HG02870 (cell line): ENCODE data around the gene USP15.
A peak's percentile ranks its signal among the peaks of the same experiment; 100 is the strongest.

Experiments
- ATAC-seq: cut with Tn5 transposase; IDR thresholded peaks from one replicate; pipeline ENCODE4 v1.9.1; 2021; ENCODE audit warnings: mild to moderate bottlenecking, moderate library complexity; ENCODE audit not compliant: unreplicated experiment

USP15 gene

DNA sequence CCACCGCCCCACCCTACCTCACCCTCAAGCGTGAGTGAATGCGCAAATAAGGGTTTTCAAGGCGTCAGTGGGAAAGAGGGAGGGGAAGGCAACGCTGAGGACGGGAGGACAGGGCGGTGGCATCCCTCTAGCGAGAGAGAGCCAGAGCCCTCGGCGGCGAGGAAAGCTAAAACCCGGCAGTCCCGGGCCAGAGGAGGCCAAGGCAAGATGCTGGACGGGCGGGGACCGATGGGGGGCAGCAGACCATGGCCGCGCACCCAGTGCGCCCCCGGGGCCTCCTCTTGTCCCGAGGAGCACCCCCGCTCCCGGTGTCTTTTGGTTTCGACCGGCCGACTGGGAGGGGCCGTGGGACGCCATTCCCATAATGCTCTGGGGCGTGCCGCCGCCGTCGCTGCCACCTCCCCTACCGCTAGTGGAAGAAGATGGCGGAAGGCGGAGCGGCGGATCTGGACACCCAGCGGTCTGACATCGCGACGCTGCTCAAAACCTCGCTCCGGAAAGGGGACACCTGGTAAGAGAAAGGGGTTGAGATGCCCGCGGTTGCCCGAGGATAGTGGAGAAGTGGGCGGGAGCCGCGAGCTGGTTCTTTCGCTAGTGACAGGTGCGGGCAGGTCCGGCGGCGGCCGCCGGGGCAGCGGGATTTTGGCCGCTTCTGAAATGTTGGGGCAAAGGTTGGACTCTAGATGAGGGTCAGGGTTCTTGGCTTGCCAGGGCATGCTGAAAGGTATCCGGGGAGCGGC is at the start of gene USP15:
TSS of gene USP15 (plus strand) at position 412 of the 740 bp plus-strand sequence. CDS start at position 423, 11 bp downstream.
- ATAC-seq, result peak; percentile 65

DNA sequence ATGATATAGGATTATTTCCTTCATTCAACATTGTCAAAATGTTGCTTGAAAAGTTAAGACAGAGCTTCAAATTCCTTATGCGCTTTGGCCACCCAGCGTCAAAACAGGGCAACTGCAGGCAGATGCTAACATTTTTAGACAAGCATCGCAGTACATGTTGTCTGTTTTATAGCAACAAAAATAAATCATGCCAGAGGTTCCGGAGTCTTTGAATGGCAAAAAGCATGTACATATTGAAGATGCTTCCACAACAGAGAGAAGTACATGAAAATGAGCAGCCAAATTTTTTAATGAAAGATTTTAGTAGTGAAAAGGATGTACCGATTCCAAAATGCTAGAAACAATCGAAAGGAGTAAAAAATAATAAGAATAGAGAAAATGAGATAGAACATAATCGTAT is 49.8 kb upstream of the USP15 start:
- peak; percentile 79 for ATAC-seq

DNA sequence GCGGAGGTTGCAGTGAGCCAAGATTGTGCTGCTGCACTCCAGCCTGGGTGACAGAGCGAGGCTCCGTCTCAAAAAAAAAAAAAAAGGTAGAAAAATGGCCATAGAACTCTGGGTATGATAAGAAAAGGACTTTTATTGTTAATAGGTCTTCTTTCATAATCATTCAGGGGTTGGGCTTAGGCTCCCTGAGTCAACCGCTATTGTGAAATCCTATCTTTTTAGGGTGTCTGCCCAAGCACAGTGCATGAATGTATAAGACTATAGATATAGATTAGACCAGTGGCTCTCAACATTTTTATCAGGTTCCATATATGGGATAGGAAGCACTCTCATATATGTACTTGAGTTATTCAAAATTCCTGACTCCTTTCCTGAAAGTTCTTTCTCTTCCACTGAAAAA is 48.7 kb upstream of the USP15 start:
- no peak for ATAC-seq

DNA sequence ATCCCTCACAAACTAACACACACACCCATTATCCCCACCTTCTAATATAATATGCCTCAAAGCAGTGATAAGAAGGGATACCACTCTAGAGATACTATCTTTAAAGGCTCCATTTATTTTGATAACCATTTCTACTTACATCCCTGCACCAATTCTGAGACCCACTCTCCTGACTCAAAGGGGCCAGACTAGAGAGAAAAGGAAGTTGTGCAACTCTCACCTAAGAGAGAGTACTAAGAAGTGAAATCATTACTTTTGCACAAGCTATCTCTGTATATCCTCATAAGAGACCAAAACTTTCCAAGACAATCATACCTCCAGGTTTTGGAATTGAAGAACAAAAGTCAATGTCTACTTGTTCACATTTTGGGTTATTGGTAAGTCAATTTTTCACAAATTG is 45.4 kb upstream of the USP15 start:
- no peak for ATAC-seq

DNA sequence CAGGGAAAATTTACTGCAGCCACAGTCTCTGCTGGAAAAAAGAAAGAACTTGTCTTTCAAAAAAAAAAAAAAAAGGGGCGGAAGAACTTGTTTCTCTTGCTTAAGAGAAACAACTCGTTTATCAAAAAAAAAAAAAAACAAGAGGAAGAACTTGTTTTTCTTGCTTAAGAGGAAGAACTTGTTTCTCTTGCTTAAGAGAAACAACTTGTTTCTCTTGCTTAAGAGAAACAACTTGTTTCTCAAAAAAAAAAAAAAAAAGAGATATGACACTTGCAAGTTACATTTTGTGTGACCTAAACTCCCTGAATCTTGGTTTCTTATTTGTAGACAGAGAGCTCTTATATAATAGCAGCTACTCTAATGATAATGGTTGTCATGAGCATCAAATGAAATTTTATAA is 44.7 kb upstream of the USP15 start:
- ATAC-seq, result no peak

DNA sequence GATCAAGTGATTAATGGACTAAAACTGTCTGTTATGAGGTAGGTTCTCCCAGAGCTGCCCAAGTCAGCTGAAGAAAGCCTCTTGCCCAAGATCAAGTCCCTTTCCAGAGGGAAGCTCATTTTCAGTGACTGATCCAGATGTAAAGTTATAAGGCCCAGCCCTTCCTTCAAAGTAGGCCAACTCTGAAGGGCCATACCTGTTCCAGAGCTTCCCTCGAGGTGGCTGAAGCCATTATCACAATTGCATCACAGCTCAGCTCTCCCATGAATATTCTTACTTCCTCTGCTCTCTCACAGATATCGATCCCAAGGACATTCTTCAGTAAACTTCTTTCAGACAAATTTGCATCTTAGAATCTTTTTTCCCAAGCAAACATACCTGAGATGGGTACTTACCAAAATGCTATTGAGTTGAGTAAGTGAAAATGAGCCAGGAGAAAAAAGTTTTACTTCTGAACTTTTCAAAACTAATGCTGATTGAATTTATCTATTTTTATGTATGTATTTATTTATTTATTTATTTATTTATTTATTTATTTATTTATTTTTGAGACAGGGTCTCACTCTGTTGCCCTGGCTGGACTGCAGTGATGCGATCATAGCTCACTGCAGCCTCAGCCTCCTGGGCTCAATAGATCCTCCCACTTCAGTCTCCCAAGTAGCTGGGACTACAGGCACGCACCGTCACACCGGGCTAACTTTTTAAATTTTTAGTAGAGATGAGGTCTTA is 42.6 kb upstream of the USP15 start:
- no peak for ATAC-seq

DNA sequence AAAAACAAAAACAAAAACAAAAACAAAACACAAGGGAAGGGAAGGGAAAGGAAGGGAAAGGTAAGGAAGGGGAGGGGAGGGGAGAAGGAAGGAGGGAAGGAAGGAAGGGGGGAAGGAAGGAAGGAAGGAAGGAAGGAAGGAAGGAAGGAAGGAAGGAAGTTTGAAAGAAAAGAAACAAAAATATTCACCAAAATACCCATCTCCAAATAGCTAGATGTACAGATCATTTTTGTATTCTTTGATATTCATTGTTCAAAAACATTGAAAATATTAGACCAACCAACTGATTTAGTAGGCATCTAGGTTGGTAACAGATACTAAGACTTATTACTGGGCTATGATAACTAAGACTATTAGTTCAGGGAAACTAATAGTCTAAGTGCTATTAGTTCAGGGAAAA is 39.1 kb upstream of the USP15 start:
- no peak for ATAC-seq

DNA sequence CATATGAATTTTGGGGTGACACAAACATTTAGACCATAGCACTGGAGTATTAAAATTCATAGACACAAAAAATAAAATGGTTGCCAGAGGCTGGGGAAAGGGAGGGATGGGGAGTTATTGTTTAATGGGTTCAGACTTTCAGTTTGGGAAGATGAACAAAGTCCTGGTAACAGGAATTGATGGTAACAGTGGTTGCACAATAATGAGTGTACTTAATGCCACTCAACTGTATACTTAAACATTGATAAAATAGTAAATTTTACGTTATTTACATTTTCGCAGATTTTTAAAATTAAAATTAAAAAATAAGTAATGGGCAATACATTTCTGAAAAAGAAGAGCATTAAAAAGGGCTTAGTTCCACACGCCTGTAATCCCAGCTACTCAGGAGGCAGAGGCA is 35.6 kb upstream of the USP15 start:
- no peak for ATAC-seq

DNA sequence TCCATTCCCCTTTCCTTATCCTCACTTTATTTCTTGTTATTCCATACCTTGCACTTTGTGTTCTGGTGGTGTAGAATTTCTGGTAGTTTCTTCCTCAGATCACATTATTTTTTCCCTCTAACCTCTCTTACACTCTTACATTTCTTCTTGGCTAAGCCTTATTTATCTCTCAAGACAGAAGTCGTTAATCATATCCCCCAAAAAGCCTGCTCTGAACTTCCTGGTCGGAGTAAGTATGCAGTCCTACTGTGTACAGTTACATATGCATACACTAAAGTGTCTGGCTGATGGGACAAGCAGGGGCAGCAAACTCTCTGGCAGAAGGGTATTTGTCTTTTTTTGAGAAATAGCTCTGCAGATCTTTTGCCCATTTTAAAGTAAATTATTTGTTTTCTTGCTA is 33.1 kb upstream of the USP15 start:
- no peak for ATAC-seq

DNA sequence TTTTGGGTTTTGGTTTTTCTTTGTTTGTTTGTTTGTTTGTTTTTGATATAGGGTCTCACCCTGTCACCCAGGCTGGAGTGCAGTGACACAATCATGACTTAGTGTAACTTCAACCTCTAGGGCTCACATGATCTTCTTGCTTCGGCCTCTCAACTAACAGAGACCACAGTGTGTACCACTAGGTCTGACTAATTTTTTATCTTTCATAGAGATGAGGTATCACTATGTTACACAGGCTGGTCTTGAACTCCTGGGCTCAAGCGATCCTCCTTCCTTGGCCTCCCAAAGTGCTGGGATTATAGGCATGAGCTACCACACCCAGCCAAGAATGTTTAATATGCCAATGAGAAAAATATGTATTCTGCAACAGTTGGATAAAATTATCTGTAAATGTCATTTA is 29.6 kb upstream of the USP15 start:
- no peak for ATAC-seq

DNA sequence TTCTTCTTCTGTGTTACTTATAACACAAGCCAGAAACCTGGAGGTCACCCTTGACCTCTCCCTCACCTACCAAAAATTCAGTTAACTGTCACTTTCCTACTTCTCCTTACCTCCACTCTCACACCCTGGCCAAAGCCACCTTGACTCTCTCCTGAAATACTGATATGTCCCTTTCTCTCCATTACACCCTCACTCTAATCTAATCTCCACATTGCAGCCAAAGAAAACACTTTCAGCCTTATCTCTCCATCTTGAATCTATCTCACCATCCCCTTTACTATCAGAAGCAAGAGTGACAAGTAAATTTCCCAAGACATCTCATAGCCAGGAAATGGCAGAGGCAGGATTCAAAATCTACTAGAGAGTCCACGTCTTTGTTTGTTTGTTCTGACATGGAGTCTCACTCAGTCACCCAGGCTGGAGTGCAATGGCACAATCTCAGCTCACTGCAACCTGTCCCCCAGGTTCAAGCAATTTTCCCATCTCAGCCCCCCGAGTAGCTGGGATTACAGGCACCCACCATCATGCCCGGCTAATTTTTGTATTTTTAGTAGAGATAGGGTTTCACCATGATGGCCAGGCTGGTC is 28.0 kb upstream of the USP15 start:
- no peak for ATAC-seq

DNA sequence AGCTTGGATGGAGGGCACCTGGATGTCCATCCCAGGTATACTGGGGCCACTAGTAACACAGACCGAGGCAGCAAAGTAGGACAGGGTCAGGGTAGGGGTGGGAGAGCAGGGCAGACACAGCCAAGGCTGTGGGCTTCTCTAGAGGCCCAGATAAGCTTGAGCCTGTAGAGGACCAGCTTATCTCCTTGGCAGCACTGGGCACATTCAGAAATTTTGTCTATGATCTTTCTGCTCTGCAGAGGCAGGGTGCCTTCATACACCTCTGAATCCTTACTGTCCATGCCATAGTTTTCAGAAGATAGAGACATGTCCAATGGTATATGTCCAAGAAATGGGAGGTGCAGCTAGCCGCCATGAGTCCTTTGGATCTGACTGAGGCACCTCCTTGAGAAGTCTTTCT is 26.4 kb upstream of the USP15 start:
- no peak for ATAC-seq

DNA sequence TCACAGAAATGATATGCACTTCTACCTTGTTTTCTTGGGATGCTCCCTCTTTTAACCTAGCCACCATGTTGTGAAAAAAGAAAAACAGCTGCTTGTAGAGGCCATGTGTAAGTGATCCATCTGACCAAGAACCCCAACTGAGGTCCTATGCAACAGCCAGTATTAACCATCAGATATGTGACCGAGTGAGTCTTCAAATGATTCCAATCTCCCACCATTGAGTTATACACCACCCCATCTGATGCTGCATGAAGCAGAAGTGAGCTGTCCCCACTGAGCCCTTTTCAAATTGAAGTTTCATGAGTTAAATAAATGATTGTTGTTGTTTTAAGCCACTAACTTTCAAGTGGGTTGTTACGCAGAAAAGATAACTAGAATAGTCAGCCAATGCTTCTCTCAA is 20.6 kb upstream of the USP15 start:
- no peak for ATAC-seq

DNA sequence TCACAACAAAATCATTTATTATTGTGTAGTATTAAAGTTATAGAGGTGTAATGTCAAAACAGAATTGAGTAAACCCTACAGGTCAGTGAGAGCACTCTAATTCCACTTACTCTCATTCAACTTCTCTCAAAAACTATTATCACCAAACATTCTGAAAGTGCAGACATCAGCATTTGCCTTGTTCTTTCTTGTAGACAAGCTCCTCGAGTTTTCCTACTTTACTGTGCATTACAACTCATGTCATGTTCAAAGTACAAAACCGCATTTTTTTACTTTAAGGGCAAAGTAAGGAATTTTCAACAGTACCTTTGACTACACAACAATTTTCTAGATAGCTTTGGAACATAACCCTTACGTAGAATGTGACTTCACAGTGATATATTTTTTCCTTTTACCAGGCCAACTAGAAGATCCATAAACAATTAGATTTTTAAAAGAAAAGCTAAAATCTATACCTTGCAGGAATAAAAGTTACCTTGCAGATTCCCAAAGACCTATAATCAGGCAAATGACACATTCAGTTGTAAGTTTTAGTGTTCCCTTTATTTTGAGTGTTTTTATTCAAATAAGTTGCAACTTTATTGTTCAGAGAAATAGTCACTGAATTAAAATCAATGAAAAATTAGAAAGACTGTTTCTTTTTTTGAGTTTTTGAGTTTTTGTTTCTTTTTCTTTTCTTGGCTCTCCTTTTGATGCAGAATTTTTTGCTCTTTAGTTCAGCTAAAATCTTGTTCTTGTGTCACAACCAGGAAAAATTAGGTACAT is 12.7 kb upstream of the USP15 start:
- ATAC-seq, result no peak

DNA sequence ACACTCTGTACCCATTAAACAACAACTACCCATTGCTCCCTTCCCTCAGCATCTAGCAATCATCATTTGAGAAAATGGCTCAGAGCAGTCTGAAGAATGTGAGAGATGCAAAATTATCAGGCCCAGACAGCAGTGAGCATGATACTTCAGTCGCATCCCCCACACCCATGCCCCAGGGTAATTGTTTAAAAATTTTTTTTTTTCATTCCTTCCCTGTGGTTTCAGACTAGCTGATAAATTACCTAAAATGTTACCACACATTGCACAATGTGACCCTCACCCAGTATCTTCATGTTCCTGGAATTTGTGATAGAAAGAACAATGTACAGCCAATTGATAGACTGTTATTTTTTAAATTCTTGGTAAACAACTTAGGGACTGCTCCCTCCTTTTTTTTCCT is 11.3 kb upstream of the USP15 start:
- ATAC-seq, result no peak

DNA sequence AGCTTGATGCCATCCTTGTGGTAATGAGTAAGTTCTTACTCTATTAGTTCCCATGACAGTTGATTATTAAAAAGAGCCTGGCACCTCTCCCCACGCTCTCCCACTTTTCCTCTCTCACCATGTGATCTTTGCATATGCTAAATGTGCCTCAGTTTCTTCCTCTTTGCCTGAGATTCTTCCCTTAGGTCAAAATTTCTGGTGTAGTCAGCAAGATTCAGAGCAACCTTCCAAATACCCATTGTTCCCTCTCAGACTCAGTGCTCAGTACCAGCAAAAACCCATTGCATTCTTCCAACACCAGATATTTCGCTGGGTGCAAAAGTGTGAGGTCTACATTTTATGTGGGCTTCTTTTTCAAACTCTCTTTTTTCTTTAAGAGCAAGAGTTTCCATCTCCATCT is 10.8 kb upstream of the USP15 start:
- no peak for ATAC-seq

DNA sequence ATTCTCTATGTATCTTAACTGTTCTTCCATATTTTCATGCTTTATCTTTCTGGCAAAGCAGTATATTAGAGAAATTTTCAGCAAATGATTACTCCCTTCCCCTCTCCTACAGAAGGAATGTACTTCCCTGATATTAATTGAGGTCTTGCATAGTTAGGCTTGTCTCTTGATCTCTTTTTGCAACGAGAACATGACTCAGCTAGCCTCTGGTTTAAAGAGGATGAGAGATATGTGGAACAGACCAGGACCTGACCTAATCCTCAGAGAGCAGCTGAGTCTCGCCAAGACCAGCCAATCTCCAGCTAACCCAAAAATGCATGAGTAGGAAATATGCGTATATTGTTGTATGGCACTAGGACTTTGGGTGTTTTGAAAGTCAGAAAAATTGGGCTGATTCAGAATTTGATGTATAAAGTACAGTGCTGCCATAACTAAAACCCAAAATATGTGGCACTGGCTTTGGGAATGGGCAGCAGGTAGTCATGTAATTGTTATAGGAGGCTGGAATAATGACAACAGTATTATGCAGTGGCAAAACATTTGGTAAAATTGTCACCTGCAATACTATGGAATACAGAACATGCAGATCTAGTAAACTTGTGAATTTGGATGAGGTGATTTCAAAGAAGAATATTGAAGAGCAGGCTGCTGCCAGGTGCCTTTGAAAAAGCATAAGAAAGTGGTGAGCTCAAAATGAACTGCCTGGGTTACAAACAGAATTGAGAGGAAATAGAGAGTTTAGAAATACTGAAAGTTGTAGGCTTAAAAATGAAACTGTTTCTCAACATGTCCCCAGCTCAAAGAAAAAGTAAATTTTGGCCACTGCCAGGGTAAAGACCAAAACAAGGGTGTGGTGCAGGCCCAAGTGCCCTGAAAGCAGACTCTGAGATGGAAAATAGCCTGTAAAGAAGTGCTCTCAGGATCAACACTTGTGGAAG is 9.3 kb upstream of the USP15 start:
- ATAC-seq, result peak; percentile 97

DNA sequence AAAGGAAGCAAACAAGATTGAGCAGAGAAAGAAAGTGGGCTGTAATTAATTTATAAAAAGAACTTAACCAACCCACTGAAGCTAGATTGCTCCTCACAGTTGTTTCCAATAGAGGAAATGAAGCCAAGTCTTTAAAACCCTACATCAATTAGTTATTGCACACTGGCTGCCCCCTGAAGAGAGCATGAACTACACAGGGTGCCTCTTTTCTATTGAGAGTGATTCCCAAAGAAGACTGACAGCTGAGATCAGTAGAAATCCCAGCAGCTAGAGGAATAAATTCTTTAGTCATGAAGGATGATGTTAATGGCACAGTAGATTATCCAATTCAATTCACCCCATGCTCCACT is 8.6 kb upstream of the USP15 start:
- ATAC-seq, result peak; percentile 24

DNA sequence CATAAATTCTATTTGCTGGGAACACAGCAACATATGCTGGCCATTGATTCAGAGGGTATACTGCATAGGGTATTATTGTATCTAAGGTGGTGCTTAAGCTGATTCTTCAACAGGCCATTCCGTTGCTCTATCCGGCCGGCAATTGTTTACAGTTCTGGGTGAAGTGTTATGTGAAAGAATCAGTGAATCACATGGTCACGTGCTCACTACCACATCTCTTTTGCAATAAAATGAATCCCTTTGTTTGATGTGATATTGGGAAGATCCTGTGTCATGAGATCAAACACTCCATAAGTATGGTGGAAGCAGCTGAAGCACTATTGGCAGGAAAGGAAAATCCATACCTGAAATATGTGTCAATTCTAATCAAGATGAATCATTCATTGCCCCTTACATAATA is 7.6 kb upstream of the USP15 start:
- ATAC-seq, result no peak

DNA sequence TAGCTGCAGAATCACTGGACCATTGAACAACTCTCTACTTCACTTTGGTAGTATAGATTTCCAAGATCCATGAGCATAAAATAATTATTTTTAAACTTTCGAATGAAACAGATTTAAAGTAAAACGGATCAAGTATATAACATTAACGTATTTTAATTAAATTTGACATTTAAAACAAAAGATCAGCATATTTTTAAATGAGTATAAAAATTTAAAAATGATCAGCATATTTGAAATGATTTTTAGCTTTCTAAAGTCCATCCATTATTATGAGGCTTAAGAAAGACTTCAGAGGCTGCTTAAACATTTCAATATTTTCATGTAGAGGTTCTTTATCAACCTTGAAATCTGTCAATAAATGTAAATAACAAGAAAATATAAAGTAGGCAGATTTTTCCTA is 5.2 kb upstream of the USP15 start:
- ATAC-seq, result no peak
